Mucosa of rectum (tissue), 2 donors: ENCODE results near the gene APOA4.

Experiments used
- H3K27ac ChIP-seq, 2 donors: one replicate each; pipeline ENCODE4 v1.7.0; 2013; ENCODE audit warnings: inconsistent platforms in 2 of 2, low read depth in 2 of 2, low read length in 2 of 2
- H3K27me3 ChIP-seq, 2 donors: one replicate each; pipeline ENCODE4 v1.7.0; 2013; ENCODE audit warnings: low read length in 2 of 2; ENCODE audit not compliant: control insufficient read depth in 2 of 2, insufficient read depth in 2 of 2
- H3K36me3 ChIP-seq, 2 donors: one replicate each; pipeline ENCODE4 v1.7.0; 2013; ENCODE audit warnings: low read length in 2 of 2; ENCODE audit not compliant: control insufficient read depth in 2 of 2, insufficient read depth in 2 of 2
- H3K4me1 ChIP-seq, 2 donors: one replicate each; pipeline ENCODE4 v1.7.0; 2013; ENCODE audit warnings: low read length in 2 of 2, mild to moderate bottlenecking in 1 of 2; ENCODE audit not compliant: control insufficient read depth in 2 of 2, insufficient read depth in 2 of 2
- H3K4me3 ChIP-seq, 2 donors: one replicate each; pipeline ENCODE4 v1.7.0; 2013; ENCODE audit warnings: low read length in 2 of 2
- H3K9ac ChIP-seq, 2 donors: one replicate each; pipeline ENCODE4 v1.7.0; 2013; ENCODE audit warnings: low read length in 2 of 2, low read depth in 1 of 2, mild to moderate bottlenecking in 1 of 2
- H3K9me3 ChIP-seq, 2 donors: one replicate each; pipeline ENCODE4 v1.7.0; 2013; ENCODE audit warnings: low read length in 2 of 2; ENCODE audit not compliant: control insufficient read depth in 2 of 2
- donor health status: healthy.
- donor health status: Normal muscosa, but diverticular disease.

APOA4 gene

GRCh38 chr11:116792869-116793771, 30.0 kb downstream of the APOA4 start:
- Histone ChIP-seq H3K4me1 (peaks cover 3 to 9% of the 10 kb centered on the region in 2 donors), H3K4me3 (no peak overlapping the region), H3K36me3 (no peaks in the 10 kb centered on the region), H3K9ac (no peak overlapping the region), H3K27ac (no peak overlapping the region), H3K9me3 (no peaks in the 10 kb centered on the region), H3K27me3 (peaks cover 0 to 3% of the 10 kb centered on the region in 2 donors)

- H3K27ac ChIP-seq, result no peak overlapping the region
- H3K4me3 ChIP-seq, result no peak overlapping the region
- no peaks in the 10 kb centered on the region for H3K36me3 ChIP-seq
- no peak overlapping the region for H3K9ac ChIP-seq
- H3K4me1 ChIP-seq, result peaks cover 4 to 9% of the 10 kb centered on the region in 2 donors
- no peaks in the 10 kb centered on the region for H3K9me3 ChIP-seq
- peaks cover 0 to 3% of the 10 kb centered on the region in 2 donors for H3K27me3 ChIP-seq
Observed at GRCh38 chr11:116792144-116792868, 30.8 kb downstream of the APOA4 start.

- Histone ChIP-seq H3K27me3 (peaks cover 0 to 3% of the 10 kb centered on the region in 2 donors), H3K4me3 (peak within 1 kb of the TSS in 1 of 2 donors; percentile 15), H3K4me1 (peaks cover 10 to 13% of the 10 kb centered on the region in 2 donors), H3K27ac (no peak within 1 kb of the TSS), H3K9me3 (no peaks in the 10 kb centered on the region), H3K36me3 (no peaks in the 10 kb centered on the region), H3K9ac (no peak within 1 kb of the TSS)
Observed at GRCh38 chr11:116791813-116792143, 31.3 kb downstream of the APOA4 start, which contains the start of gene APOA5. Gene APOA5, minus strand, starts transcription at chr11:116791879. Its CDS starts 19 bp downstream, at chr11:116791860.

GRCh38 chr11:116791002-116791812, 31.9 kb downstream of the APOA4 start:
- peaks cover 0 to 3% of the 10 kb centered on the region in 2 donors for H3K27me3 ChIP-seq
- peaks cover 0 to 3% of the 10 kb centered on the region in 2 donors for H3K36me3 ChIP-seq
- H3K4me1 ChIP-seq, result peaks cover 11 to 15% of the 10 kb centered on the region in 2 donors
- no peaks in the 10 kb centered on the region for H3K9me3 ChIP-seq
- H3K27ac ChIP-seq, result no peak overlapping the region
- no peak overlapping the region for H3K9ac ChIP-seq
- H3K4me3 ChIP-seq, result peak overlapping the region in 1 of 2 donors; percentile 15

- H3K4me3 ChIP-seq, result no peak overlapping the region
- H3K36me3 ChIP-seq, result peaks cover 7 to 11% of the 10 kb centered on the region in 2 donors
- peaks cover 0 to 3% of the 10 kb centered on the region in 2 donors for H3K27me3 ChIP-seq
- H3K9me3 ChIP-seq, result no peaks in the 10 kb centered on the region
- no peak overlapping the region for H3K9ac ChIP-seq
- H3K4me1 ChIP-seq, result peaks cover 11 to 15% of the 10 kb centered on the region in 2 donors
- H3K27ac ChIP-seq, result no peak overlapping the region
Observed at GRCh38 chr11:116790167-116791001, 32.7 kb downstream of the APOA4 start.

GRCh38 chr11:116788975-116789374, 34.1 kb downstream of the APOA4 start:
- peaks cover 0 to 3% of the 10 kb centered on the region in 2 donors for H3K27me3 ChIP-seq
- no peak overlapping the region for H3K4me3 ChIP-seq
- H3K36me3 ChIP-seq, result peaks cover 22 to 25% of the 10 kb centered on the region in 2 donors
- peaks cover 11 to 15% of the 10 kb centered on the region in 2 donors for H3K4me1 ChIP-seq
- H3K9me3 ChIP-seq, result no peaks in the 10 kb centered on the region
- no peak overlapping the region for H3K27ac ChIP-seq
- no peak overlapping the region for H3K9ac ChIP-seq

GRCh38 chr11:116788534-116788933, 34.6 kb downstream of the APOA4 start:
- Histone ChIP-seq H3K4me1 (peaks cover 11 to 15% of the 10 kb centered on the region in 2 donors), H3K9me3 (no peaks in the 10 kb centered on the region)

GRCh38 chr11:116787786-116788486, 35.2 kb downstream of the APOA4 start, which contains the start of gene ZPR1:
Gene ZPR1, minus strand, starts transcription at chr11:116788023. Its CDS starts 33 bp downstream, at chr11:116787990.
- Histone ChIP-seq H3K9ac (peak within 1 kb of the TSS; percentile 86 to 89), H3K27me3 (peaks cover 0 to 3% of the 10 kb centered on the region in 2 donors)

More at GRCh38 chr11:116788534-116788933, 34.6 kb downstream of the APOA4 start:
- Histone ChIP-seq H3K36me3 (peaks cover 23 to 28% of the 10 kb centered on the region in 2 donors), H3K9ac (peak overlapping the region; percentile 86 to 89), H3K4me3 (peak overlapping the region; percentile 89 to 96), H3K27ac (no peak overlapping the region), H3K27me3 (peaks cover 0 to 3% of the 10 kb centered on the region in 2 donors)

More at GRCh38 chr11:116787786-116788486, 35.2 kb downstream of the APOA4 start, which contains the start of gene ZPR1:
- peak within 1 kb of the TSS; percentile 78 to 83 for H3K27ac ChIP-seq
- H3K36me3 ChIP-seq, result peaks cover 29 to 34% of the 10 kb centered on the region in 2 donors
- peak within 1 kb of the TSS; percentile 89 to 96 for H3K4me3 ChIP-seq
- peaks cover 11 to 15% of the 10 kb centered on the region in 2 donors for H3K4me1 ChIP-seq
- H3K9me3 ChIP-seq, result no peaks in the 10 kb centered on the region
